ENCODE measurements around the gene GSK3A. TPM values are rescaled to one million over a fixed set of nuclear protein-coding genes. Genes with fewer than 3 reads are reported as not detected.

The GSK3A gene
- polyA plus RNA-seq, 1 donor from 2014 or later, result 24.5 TPM

- peaks cover 48 to 65% (median 60%) of the 10 kb centered on the region in 3 donors for H3K4me1 Mint-ChIP-seq
- H3K27ac Mint-ChIP-seq, result peak overlapping the region; percentile 97 to 98 (median 98)
- peaks cover 1% of the 10 kb centered on the region for H3K27me3 Mint-ChIP-seq
- no peaks in the 10 kb centered on the region for H3K9me3 Mint-ChIP-seq
- peak overlapping the region; percentile 76 to 88 (median 84) for H3K4me3 Mint-ChIP-seq
- H3K36me3 Mint-ChIP-seq, result peaks cover 6% of the 10 kb centered on the region
Observed at GRCh38 chr19:42201489-42202289, 40.7 kb downstream of the GSK3A start.

DNA sequence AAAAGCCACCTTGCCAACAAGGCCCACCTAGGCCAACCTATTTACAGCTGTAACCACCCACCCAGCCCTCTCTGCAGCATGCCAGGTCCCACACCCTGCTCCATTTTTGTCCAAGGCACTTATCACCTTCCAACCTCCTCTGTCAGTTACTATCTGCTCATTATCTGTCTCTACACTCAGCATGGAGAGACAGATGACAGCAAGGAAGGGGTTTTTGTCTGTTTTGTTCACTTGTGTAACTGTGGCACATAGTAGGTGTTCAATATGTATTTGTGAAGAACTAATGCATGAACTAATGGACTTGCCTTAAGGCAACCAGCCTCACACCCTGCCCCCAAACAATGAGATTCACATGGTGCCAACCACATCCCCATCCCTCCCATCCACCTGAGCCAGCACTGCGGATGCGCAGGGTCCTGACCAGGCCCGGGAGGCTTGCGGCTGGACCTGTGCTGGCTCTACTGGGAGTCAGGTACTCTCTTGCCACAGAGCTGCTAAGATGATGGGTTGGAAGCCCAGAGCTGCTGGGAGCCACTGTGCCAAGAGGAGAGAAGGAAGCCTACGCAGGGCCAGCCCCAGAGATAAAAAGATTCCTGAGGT is 42.2 kb downstream of the GSK3A start:
- no peaks in the 10 kb centered on the region for H3K9me3 Mint-ChIP-seq
- H3K36me3 Mint-ChIP-seq, result peaks cover 4% of the 10 kb centered on the region
- peaks cover 44 to 69% (median 63%) of the 10 kb centered on the region in 3 donors for H3K4me1 Mint-ChIP-seq
- H3K27ac Mint-ChIP-seq, result peak overlapping the region; percentile 97 to 98 (median 97)
- peaks cover 1% of the 10 kb centered on the region for H3K27me3 Mint-ChIP-seq
- H3K4me3 Mint-ChIP-seq, result peak overlapping the region; percentile 80 to 92 (median 84)

DNA sequence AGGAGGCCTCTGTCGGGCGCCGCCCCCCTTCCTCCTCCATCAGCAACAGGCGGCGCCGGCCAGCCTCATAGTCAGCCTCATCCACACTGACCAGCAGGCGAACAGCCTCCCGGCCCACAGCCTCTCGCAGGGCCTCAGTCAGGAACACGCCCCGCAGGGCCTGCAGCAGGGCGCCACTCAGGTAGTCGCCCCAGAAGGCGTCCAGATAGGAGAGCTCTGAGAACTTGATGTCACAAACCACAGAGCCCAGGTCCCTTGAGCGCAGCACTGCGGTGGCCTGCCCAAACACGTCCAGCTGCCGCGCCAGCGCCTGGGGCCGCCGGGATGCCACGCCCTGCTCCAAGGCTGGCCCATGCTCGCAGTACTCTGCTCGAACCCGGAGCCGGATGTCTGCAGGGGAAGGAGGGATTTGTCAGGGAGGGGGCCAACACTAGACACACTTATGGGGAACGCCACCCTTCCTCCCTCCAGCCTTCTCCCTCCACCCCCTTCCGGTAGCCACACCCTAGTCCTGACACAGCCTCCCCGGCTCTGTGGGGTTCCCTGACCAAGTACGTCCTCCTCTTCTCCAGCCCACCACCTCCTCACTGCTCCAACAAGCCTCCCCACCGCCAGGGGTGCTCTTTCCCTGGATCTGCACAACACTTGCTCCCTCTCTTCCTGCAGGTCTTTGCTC is 42.8 kb downstream of the GSK3A start:
- Mint-ChIP-seq H3K4me1 (peaks cover 44 to 66% (median 57%) of the 10 kb centered on the region in 3 donors), H3K9me3 (no peaks in the 10 kb centered on the region), H3K4me3 (peak overlapping the region; percentile 80 to 92 (median 84)), H3K36me3 (peaks cover 4% of the 10 kb centered on the region), H3K27ac (peak overlapping the region; percentile 97 to 98 (median 97)), H3K27me3 (peaks cover 1% of the 10 kb centered on the region)

DNA sequence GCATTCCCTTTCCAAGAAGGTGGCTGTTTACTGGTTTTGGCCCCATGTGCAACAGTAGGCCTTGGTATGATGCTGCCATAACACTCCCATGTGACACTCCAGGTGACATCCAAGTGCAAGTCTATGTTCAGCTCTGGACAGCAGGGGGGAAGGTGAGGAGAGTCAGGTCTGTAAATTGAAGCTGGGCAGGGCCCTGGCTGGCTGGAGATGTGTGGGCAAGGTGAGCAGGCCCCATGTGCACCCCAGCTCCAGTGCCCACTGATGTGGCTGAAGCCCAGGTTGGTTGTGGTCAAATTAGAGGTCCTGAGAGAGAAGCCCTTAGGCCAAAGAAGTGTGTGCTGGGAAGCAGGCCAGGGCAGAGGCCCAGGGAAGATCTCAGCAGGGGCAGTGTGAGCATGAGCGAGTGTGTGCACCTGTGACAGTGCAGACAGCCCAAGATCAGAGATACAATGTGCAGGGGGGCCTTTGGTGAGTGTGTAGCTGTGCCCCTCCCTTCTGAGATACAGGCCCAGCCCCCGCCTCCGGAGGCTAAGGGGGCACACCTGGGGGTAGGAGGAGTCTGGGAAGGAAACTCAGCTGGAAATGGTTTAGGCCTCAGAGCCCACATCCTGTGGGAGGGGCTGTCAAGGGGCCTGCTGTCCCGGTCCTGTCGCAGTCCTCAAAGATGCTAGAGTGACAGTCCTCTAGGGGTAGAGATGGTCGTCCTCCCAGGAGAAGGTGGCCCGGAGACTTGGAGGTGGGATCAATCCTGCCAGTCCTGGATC is 43.5 kb downstream of the GSK3A start:
- H3K27me3 Mint-ChIP-seq, result peaks cover 1% of the 10 kb centered on the region
- peaks cover 2% of the 10 kb centered on the region for H3K36me3 Mint-ChIP-seq
- H3K9me3 Mint-ChIP-seq, result no peaks in the 10 kb centered on the region
- peak overlapping the region; percentile 80 to 92 (median 84) for H3K4me3 Mint-ChIP-seq
- H3K4me1 Mint-ChIP-seq, result peaks cover 49 to 65% (median 57%) of the 10 kb centered on the region in 3 donors
- H3K27ac Mint-ChIP-seq, result peak overlapping the region; percentile 97 to 98 (median 97)

GRCh38 chr19:42197375-42197817 is 45.0 kb downstream of the GSK3A start:
- H3K36me3 Mint-ChIP-seq, result peaks cover 3% of the 10 kb centered on the region
- H3K27ac Mint-ChIP-seq, result peak overlapping the region in 1 of 3 donors; percentile 81
- H3K4me3 Mint-ChIP-seq, result peak overlapping the region in 3 of 4 donors; percentile 16 to 68 (median 63)
- no peaks in the 10 kb centered on the region for H3K27me3 Mint-ChIP-seq
- H3K9me3 Mint-ChIP-seq, result peaks cover 0 to 2% (median 0%) of the 10 kb centered on the region in 3 donors
- H3K4me1 Mint-ChIP-seq, result peaks cover 44 to 59% (median 46%) of the 10 kb centered on the region in 3 donors

DNA sequence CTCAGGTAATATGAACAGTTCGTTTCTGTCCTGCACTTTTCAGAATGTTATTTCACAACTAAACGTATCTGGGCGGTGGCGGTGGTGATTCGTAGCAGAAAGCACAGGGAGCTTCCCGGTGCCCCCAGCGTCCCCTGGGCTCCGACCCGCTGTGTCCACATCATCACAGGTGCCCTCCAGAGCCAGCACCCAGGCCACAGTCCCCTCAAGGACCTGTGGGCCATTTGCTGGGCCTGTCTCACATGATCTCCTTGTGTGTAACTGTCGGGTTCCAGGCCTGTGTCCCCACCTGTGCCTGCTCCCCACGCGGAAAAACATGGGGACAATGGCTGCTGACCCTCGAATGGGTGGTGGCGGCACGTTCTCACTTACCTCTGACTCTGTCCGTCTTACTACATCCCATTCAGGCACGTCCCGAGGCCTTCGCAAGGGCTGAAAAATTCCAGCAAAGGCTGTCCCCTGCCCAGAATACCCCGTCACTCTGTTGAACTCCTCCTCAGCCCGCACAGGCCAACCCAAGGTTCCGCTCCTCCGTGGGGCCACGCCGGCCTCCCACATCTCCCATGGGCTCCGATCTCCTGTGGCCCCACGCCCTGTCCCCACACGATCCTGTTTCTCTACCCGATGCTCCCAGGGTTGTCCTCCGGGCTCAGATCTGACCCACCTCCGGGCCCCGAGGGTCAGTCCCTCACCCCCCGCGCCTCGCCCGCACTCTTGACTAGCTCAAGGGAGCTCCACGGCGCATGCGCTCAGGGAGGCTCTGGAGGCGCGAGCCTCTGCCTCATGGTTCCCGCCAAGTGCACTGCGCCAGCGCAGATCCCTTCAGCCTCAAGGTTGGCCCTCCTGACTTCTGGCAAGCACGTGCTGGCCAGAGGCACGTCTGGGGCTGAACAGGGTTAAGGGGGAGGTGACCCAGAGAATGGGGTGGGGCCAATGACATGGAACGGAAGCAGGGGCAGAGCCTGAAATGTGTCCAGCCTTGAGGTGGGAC is 46.1 kb downstream of the GSK3A start:
- Mint-ChIP-seq H3K4me1 (peaks cover 35 to 52% (median 37%) of the 10 kb centered on the region in 3 donors), H3K27ac (peak overlapping the region in 1 of 3 donors; percentile 39), H3K27me3 (no peaks in the 10 kb centered on the region), H3K9me3 (peaks cover 0 to 2% (median 0%) of the 10 kb centered on the region in 3 donors), H3K36me3 (peaks cover 3% of the 10 kb centered on the region), H3K4me3 (peak overlapping the region in 1 of 4 donors; percentile 65)

GRCh38 chr19:42193706-42194105 is 48.7 kb downstream of the GSK3A start:
- H3K4me1 Mint-ChIP-seq, result peaks cover 20 to 37% (median 25%) of the 10 kb centered on the region in 3 donors
- no peaks in the 10 kb centered on the region for H3K27me3 Mint-ChIP-seq

DNA sequence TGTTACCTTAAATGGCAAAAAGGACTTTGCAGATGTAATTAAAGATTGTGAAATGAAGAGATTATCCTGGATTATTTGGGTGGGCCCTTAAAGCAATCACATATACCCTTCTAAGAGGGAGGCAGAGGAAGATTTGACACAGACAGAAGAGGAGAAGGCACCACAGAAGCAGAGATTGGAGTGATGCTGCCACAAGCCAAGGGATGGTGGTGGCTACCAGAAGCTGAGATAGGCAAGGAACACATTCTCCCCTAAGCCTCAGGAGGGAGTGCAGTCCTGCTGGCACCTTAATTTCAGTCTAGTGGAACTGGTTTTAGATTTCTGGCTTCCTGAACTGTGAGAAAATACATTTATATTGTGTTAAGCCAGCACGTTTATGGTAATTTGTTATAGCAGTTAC is 49.1 kb downstream of the GSK3A start:
- Mint-ChIP-seq H3K27ac (no peak overlapping the region), H3K9me3 (peaks cover 0 to 2% (median 0%) of the 10 kb centered on the region in 3 donors), H3K4me3 (no peak overlapping the region), H3K4me1 (peaks cover 17 to 35% (median 23%) of the 10 kb centered on the region in 3 donors), H3K27me3 (no peaks in the 10 kb centered on the region), H3K36me3 (peaks cover 4% of the 10 kb centered on the region)

More at GRCh38 chr19:42193706-42194105, 48.7 kb downstream of the GSK3A start:
- Mint-ChIP-seq H3K9me3 (peaks cover 0 to 2% (median 0%) of the 10 kb centered on the region in 3 donors), H3K36me3 (peaks cover 4% of the 10 kb centered on the region), H3K27ac (peak overlapping the region in 2 of 3 donors; percentile 68 to 94), H3K4me3 (no peak overlapping the region)

DNA sequence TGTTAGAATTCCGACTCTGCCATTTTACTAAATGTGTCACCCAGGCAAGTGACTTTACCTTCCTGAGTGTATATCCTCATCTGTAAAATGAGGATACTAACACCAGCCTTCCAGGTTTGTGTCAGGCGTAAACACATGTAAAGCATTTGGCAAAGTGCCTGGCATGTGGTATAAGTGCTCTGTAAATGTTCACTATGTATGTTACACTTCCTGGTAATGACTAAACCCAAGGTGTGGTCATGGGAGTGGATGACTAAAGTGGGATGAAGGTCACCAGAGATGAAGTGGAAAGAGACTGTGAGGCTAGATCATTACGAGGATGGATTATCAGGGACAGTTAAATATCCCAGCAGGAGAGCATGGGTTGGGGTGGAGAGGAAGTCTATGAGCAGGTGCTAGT is 50.5 kb downstream of the GSK3A start:
- Mint-ChIP-seq H3K9me3 (peaks cover 0 to 2% (median 0%) of the 10 kb centered on the region in 3 donors), H3K4me3 (no peak overlapping the region), H3K4me1 (peaks cover 18 to 27% (median 23%) of the 10 kb centered on the region in 3 donors), H3K27me3 (no peaks in the 10 kb centered on the region), H3K36me3 (peaks cover 4% of the 10 kb centered on the region), H3K27ac (peak overlapping the region in 1 of 3 donors; percentile 0)

- Mint-ChIP-seq H3K27me3 (no peaks in the 10 kb centered on the region), H3K36me3 (peaks cover 4% of the 10 kb centered on the region), H3K27ac (peak overlapping the region in 1 of 3 donors; percentile 12), H3K4me3 (no peak overlapping the region), H3K9me3 (peaks cover 0 to 2% (median 0%) of the 10 kb centered on the region in 3 donors), H3K4me1 (peaks cover 19 to 24% (median 23%) of the 10 kb centered on the region in 3 donors)
Observed at GRCh38 chr19:42191330-42191729, 51.1 kb downstream of the GSK3A start.

- Mint-ChIP-seq H3K27me3 (no peaks in the 10 kb centered on the region), H3K36me3 (peaks cover 4% of the 10 kb centered on the region), H3K4me3 (no peak overlapping the region), H3K27ac (no peak overlapping the region), H3K9me3 (peaks cover 0 to 2% (median 0%) of the 10 kb centered on the region in 3 donors), H3K4me1 (peaks cover 24 to 38% (median 33%) of the 10 kb centered on the region in 3 donors)
Observed at GRCh38 chr19:42189133-42189532, 53.3 kb downstream of the GSK3A start.

DNA sequence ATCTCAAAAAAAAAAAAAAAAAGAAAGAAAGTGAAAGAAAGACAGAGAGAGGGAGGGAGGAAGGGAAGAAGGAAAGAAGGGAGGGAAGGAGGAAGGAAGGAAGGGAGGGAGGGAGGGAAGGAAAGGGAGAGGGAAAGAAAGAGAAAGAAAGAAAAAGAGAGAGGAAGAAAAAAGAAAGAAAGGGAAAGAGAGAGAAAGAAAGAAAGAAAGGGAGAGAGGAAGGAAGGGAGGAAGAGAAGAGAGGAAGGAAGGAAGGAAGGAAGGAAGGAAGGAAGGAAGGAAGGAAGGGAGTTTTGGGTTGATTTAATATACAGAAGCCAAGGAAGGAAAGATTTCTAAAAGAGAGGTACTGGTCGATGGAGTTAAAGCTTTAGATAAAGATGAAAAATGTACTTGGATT is 53.7 kb downstream of the GSK3A start:
- Mint-ChIP-seq H3K27me3 (no peaks in the 10 kb centered on the region), H3K27ac (no peak overlapping the region), H3K9me3 (peaks cover 0 to 2% (median 0%) of the 10 kb centered on the region in 3 donors), H3K4me3 (no peak overlapping the region), H3K36me3 (peaks cover 4% of the 10 kb centered on the region), H3K4me1 (peaks cover 25 to 34% (median 32%) of the 10 kb centered on the region in 3 donors)

GRCh38 chr19:42185277-42185676 is 57.1 kb downstream of the GSK3A start:
- Mint-ChIP-seq H3K27me3 (peaks cover 2% of the 10 kb centered on the region), H3K36me3 (no peaks in the 10 kb centered on the region), H3K27ac (no peak overlapping the region), H3K4me3 (peak overlapping the region in 1 of 4 donors; percentile 58), H3K4me1 (peaks cover 31 to 40% (median 31%) of the 10 kb centered on the region in 3 donors), H3K9me3 (no peaks in the 10 kb centered on the region)

Data from IgD-negative memory B cell (primary cell).